ENCODE measurements around the gene RNF103. TPM values are rescaled to one million over a fixed set of nuclear protein-coding genes. Genes with fewer than 3 reads are reported as not detected.
"Not testable (repeated sequence)": the region's sequence is repeated elsewhere in the genome, so short reads cannot be mapped to it uniquely, and the experiment has no call there.

Gene RNF103
- total and polyA plus RNA-seq, 8 donors: 17.4 to 28.4 (median 21.8) TPM

DNA sequence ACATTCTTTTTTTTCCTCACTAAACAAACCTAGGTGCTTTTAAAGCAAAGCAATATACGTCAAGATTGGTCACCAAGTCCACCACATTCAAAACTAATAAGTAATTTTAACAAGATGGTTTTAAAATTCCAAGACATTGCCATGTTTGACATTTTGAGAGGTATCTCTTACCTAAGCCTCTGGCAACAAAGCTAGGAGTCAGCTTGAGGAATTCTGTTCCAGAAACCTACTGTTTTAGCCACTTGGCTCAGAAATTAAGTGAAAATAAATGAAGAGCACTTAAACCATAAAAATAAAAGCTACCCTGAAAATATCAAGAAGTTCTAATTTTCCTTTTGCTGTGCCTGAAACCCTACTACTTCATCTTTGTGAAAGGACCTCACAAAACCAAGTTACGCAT lies 30.4 kb downstream of the RNF103 start:
- Histone ChIP-seq H3K27me3 (no peaks in the 10 kb centered on the region), H3K9me3 (no peaks in the 10 kb centered on the region), H3K27ac (no peak overlapping the region), H3K4me1 (no peaks in the 10 kb centered on the region), H3K36me3 (no peaks in the 10 kb centered on the region), H3K4me3 (no peak overlapping the region)
- DNase-seq (no peak), FAIRE-seq (no peak), ATAC-seq (no peak)
- no peak for TF ChIP-seq CTCF (IDR thresholded peaks at IDR 0.05)
- intact Hi-C loops (cut with DNase I): no loop called here
- WGBS, 2 donors: 87 to 89% methylated on average over 2 of the region's 2 CpGs

DNA sequence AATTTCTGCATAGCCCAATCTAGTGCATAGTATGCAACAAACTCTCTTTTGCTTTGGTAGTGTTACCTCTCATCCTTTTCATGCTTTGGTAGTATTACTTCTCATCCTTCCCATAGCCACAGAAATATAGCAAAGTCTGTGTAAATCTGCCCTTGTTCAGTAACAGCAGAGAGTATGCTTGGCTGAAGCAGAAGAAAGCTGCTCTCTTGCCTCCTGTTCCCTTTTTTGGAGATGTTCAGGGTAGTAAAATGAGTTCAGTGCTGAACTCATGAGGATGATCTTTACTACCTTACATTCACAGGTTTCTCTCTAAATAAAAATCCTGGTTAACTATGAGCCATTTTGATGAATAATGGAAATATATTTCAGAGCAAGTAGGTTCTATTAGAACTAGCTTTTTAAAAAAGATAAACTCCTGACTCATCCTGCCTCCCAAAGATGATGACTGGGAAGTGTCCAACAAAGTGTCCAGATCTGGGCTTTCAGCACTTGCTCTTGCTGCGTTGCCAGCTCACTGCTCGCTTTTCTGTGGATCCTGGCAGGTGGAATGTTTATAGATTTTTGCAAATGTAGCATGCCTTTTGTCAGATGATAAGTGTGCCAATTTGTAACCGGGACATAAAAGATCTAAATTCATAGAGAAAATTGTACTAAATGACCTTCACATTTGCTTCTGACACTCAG lies 31.0 kb downstream of the RNF103 start:
- WGBS, 2 donors: 13 to 17% methylated on average over 3 of the region's 3 CpGs
- H3K9me3 ChIP-seq: no peaks in the 10 kb centered on the region
- no peaks in the 10 kb centered on the region for H3K36me3 ChIP-seq
- no peaks in the 10 kb centered on the region for H3K4me1 ChIP-seq
- FAIRE-seq: no peak
- no peaks in the 10 kb centered on the region for H3K27me3 ChIP-seq
- ATAC-seq: no peak
- H3K27ac ChIP-seq: no peak overlapping the region
- no peak for TF ChIP-seq CTCF (IDR thresholded peaks at IDR 0.05)
- no peak for DNase-seq
- intact Hi-C loops (cut with DNase I): no loop called here
- no peak overlapping the region for H3K4me3 ChIP-seq

GRCh38 chr2:86589701-86590100 lies 34.0 kb downstream of the RNF103 start:
- H3K36me3 ChIP-seq; H3K27ac ChIP-seq; FAIRE-seq; intact Hi-C loops (cut with DNase I); H3K9me3 ChIP-seq; H3K4me3 ChIP-seq; ATAC-seq; DNase-seq; H3K27me3 ChIP-seq; H3K4me1 ChIP-seq: not testable (repeated sequence)
- 96 to 97% methylated on average over 5 of the region's 5 CpGs for WGBS, 2 donors

- no peak for DNase-seq
Measured at GRCh38 chr2:86584151-86584913, 39.3 kb downstream of the RNF103 start.

DNA sequence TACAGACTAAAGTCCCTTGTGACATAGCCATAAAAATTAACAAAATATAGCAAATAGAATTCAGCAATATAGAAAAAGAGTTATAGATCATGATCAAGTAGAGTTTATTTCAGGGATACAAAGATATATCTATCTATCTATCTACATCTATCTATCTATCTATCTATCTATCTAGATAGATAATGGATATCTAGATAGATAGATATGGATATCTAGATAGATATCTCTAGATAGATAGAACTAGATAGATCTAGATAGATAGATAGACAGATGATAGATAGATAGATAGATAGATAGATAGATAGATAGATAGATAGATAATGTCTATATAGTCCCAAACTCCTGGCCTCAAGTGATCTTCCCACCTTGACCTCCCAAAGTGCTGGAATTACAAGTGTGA lies 43.1 kb downstream of the RNF103 start:
- H3K9me3 ChIP-seq: no peaks in the 10 kb centered on the region
- intact Hi-C loops (cut with DNase I): no loop called here
- DNase-seq (no peak), FAIRE-seq (no peak), ATAC-seq (no peak)
- TF ChIP-seq CTCF (IDR thresholded peaks at IDR 0.05): no peak
- peaks cover 0 to 4% (median 0%) of the 10 kb centered on the region in 3 donors for H3K4me1 ChIP-seq
- H3K27ac ChIP-seq: no peak overlapping the region
- no peaks in the 10 kb centered on the region for H3K36me3 ChIP-seq
- H3K4me3 ChIP-seq: no peak overlapping the region
- H3K27me3 ChIP-seq: no peaks in the 10 kb centered on the region

More at GRCh38 chr2:86584151-86584913, 39.3 kb downstream of the RNF103 start:
- no peaks in the 10 kb centered on the region for H3K36me3 ChIP-seq
- H3K4me1 ChIP-seq: peaks cover 0 to 4% (median 0%) of the 10 kb centered on the region in 3 donors
- H3K4me3 ChIP-seq: no peak overlapping the region
- FAIRE-seq (no peak), ATAC-seq (peak in 3 of 4 donors; percentile 28 to 62 (median 56))
- H3K27me3 ChIP-seq: no peaks in the 10 kb centered on the region
- H3K9me3 ChIP-seq: no peaks in the 10 kb centered on the region
- no peak overlapping the region for H3K27ac ChIP-seq
- intact Hi-C loops (cut with DNase I): no loop called here
- no peak for TF ChIP-seq CTCF (IDR thresholded peaks at IDR 0.05)
- 68 to 81% methylated on average over 2 of the region's 2 CpGs for WGBS, 2 donors
